GM12878 (cell line): ENCODE results near the gene ZNF621. TPM values are rescaled to one million over a fixed set of nuclear protein-coding genes. Genes with fewer than 3 reads are reported as not detected.
A peak's percentile ranks its signal among the peaks of the same experiment; 100 is the strongest.

Source experiments
- BACH1 ChIP-seq: fragments of 450-650 bp; IDR thresholded peaks from 2 replicates; pipeline ENCODE4 v1.6.1; 2017; ENCODE audit warnings: mild to moderate bottlenecking, borderline replicate concordance
- BCL11A ChIP-seq: IDR thresholded peaks from 2 replicates; pipeline ENCODE4 v1.6.1; 2011; ENCODE audit warnings: low read depth, low read length
- CREM ChIP-seq: IDR thresholded peaks from 2 replicates; pipeline ENCODE4 v1.6.1; 2014; ENCODE audit warnings: antibody characterized with exemption, low read depth
- JUND ChIP-seq: IDR thresholded peaks from 2 replicates; pipeline ENCODE4 v1.6.1; 2012; ENCODE audit warnings: low read depth, mild to moderate bottlenecking, low read length, improper control_type of control experiment, moderate library complexity
- KLF5 ChIP-seq: fragments of 450-650 bp; IDR thresholded peaks from 2 replicates; pipeline ENCODE4 v1.6.1; 2014; ENCODE audit warnings: mild to moderate bottlenecking; ENCODE audit not compliant: partially characterized antibody
- NBN ChIP-seq: fragments of 450-650 bp; IDR thresholded peaks from 2 replicates; pipeline ENCODE4 v1.6.1; 2016
- NFXL1 ChIP-seq: fragments of 450-650 bp; IDR thresholded peaks from 2 replicates; pipeline ENCODE4 v1.6.1; 2017; ENCODE audit warnings: antibody characterized with exemption, mild to moderate bottlenecking, borderline replicate concordance
- NFYB ChIP-seq: IDR thresholded peaks from 2 replicates; pipeline ENCODE4 v1.6.1; 2011; ENCODE audit warnings: low read depth, mild to moderate bottlenecking, low read length, improper control_type of control experiment, moderate library complexity; ENCODE audit not compliant: insufficient read depth
- NRF1 ChIP-seq: conservative IDR thresholded peaks from 2 replicates; pipeline ENCODE4 v1.6.1; 2011; ENCODE audit warnings: mild to moderate bottlenecking, low read depth, low read length, improper control_type of control experiment
- PAX5 ChIP-seq: IDR thresholded peaks from 2 replicates; pipeline ENCODE4 v1.6.1; 2011; ENCODE audit warnings: low read depth, low read length, borderline replicate concordance
- PML ChIP-seq: IDR thresholded peaks from 2 replicates; pipeline ENCODE4 v1.6.1; 2012; ENCODE audit warnings: low read length, inconsistent platforms
- POLR2A ChIP-seq: IDR thresholded peaks from 2 replicates; pipeline ENCODE4 v1.6.1; 2011; ENCODE audit warnings: low read depth, mild to moderate bottlenecking, low read length
- POLR2AphosphoS5 ChIP-seq: IDR thresholded peaks from 2 replicates; pipeline ENCODE4 v1.6.1; 2011; ENCODE audit warnings: mild to moderate bottlenecking, low read length, inconsistent platforms
- RB1 ChIP-seq: fragments of 450-650 bp; formaldehyde crosslinking; IDR thresholded peaks from 2 replicates; pipeline ENCODE4 v1.6.1; 2017; ENCODE audit warnings: mild to moderate bottlenecking, borderline replicate concordance
- SMAD5 ChIP-seq: IDR thresholded peaks from 2 replicates; pipeline ENCODE4 v1.6.1; 2016; ENCODE audit warnings: antibody characterized with exemption, low read depth
- SP1 ChIP-seq: IDR thresholded peaks from one replicate; pipeline ENCODE4 v1.6.1; 2011; ENCODE audit warnings: low read depth, low read length
- TAF1 ChIP-seq: IDR thresholded peaks from 2 replicates; pipeline ENCODE4 v1.6.1; 2011; ENCODE audit warnings: mild to moderate bottlenecking, low read depth, low read length, borderline replicate concordance
- TCF12 ChIP-seq: IDR thresholded peaks from 2 replicates; pipeline ENCODE4 v1.6.1; 2011; ENCODE audit warnings: low read depth, mild to moderate bottlenecking, low read length
- YY1 ChIP-seq: IDR thresholded peaks from 2 replicates; pipeline ENCODE4 v1.6.1; 2011; ENCODE audit warnings: low read depth, mild to moderate bottlenecking, low read length
- ZBED1 ChIP-seq: IDR thresholded peaks from 2 replicates; pipeline ENCODE4 v1.6.1; 2016; ENCODE audit warnings: borderline replicate concordance
- ZNF274 ChIP-seq: IDR thresholded peaks from one replicate; pipeline ENCODE4 v1.8.0; 2011; ENCODE audit not compliant: insufficient read length, insufficient read depth
- ZNF622 ChIP-seq: fragments of 450-650 bp; IDR thresholded peaks from 2 replicates; pipeline ENCODE4 v1.6.1; 2017; ENCODE audit warnings: mild to moderate bottlenecking, inconsistent platforms
- ZSCAN29 ChIP-seq: fragments of 450-650 bp; IDR thresholded peaks from 2 replicates; pipeline ENCODE4 v1.6.1; 2017; ENCODE audit warnings: mild to moderate bottlenecking, moderate library complexity
- polyA plus RNA-seq, 11 experiments: library from polyadenylated mRNA; depleted of rRNA in 4 of 11; unstranded in 6 of 11; stranded (reverse) in 5 of 11; fragments of >200 nt; fragmentation: Nextera tagmentation in 4 of 11; fragmentation: Illumina TruSeq in 1 of 11; extraction: Ambion mirVana in 4 of 11; extraction: Trizol in 1 of 11; gene quantifications; 1 replicate in 1 of 11; 2 replicates in 10 of 11; pipeline versions ENCODE4 v1.2.1 to v1.2.3, GENCODE V29; 2011 to 2016; ENCODE audit warnings: inconsistent platforms in 2 of 11, missing spikeins in 2 of 11, low read depth in 1 of 11
- total RNA-seq, 4 experiments: library from RNA; depleted of rRNA in 3 of 4; stranded (reverse); fragments of >200 nt in 3 of 4; fragmentation: Illumina TruSeq in 1 of 4; extraction: Trizol in 1 of 4; gene quantifications; 2 replicates each; pipeline versions ENCODE4 v1.2.1 to v1.2.3, GENCODE V29; 2013 to 2021
- TF ChIP-seq, protein P1 (sequence below): IDR thresholded peaks from 2 replicates; pipeline ENCODE4 v1.6.1; 2012; ENCODE audit warnings: improper control_type of control experiment, low read depth, low read length; ENCODE audit not compliant: insufficient replicate concordance
- TF ChIP-seq, protein P2 (sequence below): fragments of 450-650 bp; formaldehyde crosslinking; IDR thresholded peaks from 2 replicates; pipeline ENCODE4 v1.4.0; 2020; ENCODE audit warnings: mild to moderate bottlenecking, moderate library complexity

Gene ZNF621
- total and polyA plus RNA-seq, 10 of the 15 experiments (the other 5 are each of a cell fraction or from before 2014, with no cell fraction given), result 2.9 to 26.3 (median 11.9) TPM

DNA sequence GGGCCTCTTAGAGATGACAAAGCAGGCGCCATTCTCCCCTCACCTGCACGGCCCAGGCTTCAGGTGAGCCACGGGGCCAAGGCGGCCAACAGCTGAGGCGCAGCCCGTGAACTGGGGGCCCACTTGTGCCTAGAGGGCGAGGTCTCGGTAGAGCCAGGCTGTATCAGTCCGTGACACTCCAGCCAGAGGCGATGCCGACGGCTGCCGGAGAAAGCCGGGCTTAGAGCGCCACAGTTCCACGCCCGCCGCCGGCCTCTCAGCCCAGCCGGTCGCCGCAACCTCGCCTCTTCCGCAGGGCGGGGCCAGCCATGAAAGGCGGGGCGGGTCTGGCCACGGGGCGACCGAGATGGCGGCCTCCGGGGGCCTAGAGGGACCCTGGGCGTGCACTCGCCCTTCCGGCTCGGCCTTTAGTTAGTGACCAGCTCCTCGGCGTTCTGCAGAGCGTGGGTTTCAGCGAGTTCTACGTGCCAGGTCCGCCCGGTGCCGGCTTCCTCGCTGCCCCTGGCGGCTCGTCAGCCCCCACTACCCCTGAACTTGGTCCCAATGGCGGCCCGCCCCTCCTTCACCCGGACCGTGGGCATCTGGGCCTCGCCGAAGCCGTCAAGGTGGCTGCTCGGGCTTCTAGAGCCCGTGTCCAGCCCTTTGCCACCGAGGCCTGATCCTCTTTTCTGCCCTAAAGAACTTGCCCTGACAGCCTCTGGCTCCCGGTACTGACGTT, at the start of gene ZNF621 (continued):
- TF ChIP-seq, protein P1, sequence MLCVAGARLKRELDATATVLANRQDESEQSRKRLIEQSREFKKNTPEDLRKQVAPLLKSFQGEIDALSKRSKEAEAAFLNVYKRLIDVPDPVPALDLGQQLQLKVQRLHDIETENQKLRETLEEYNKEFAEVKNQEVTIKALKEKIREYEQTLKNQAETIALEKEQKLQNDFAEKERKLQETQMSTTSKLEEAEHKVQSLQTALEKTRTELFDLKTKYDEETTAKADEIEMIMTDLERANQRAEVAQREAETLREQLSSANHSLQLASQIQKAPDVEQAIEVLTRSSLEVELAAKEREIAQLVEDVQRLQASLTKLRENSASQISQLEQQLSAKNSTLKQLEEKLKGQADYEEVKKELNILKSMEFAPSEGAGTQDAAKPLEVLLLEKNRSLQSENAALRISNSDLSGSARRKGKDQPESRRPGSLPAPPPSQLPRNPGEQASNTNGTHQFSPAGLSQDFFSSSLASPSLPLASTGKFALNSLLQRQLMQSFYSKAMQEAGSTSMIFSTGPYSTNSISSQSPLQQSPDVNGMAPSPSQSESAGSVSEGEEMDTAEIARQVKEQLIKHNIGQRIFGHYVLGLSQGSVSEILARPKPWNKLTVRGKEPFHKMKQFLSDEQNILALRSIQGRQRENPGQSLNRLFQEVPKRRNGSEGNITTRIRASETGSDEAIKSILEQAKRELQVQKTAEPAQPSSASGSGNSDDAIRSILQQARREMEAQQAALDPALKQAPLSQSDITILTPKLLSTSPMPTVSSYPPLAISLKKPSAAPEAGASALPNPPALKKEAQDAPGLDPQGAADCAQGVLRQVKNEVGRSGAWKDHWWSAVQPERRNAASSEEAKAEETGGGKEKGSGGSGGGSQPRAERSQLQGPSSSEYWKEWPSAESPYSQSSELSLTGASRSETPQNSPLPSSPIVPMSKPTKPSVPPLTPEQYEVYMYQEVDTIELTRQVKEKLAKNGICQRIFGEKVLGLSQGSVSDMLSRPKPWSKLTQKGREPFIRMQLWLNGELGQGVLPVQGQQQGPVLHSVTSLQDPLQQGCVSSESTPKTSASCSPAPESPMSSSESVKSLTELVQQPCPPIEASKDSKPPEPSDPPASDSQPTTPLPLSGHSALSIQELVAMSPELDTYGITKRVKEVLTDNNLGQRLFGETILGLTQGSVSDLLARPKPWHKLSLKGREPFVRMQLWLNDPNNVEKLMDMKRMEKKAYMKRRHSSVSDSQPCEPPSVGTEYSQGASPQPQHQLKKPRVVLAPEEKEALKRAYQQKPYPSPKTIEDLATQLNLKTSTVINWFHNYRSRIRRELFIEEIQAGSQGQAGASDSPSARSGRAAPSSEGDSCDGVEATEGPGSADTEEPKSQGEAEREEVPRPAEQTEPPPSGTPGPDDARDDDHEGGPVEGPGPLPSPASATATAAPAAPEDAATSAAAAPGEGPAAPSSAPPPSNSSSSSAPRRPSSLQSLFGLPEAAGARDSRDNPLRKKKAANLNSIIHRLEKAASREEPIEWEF, result no peak
- TF ChIP-seq NRF1 (no peak), PAX5 (no peak), ZNF622 (no peak), PML (no peak; the same call in none of the 2 replicates), RB1 (peak; percentile 54; the same call in 1 of the 2 replicates), CREM (peak; percentile 31; the same call in 1 of the 2 replicates), ZNF274 (no peak), ZBED1 (no peak), SP1 (peak; percentile 32), NFXL1 (no peak), KLF5 (peak; percentile 23), ZSCAN29 (no peak), NBN (0 out of 2 replicates have a peak, but pooled peaks have one; percentile 66), JUND (no peak), SMAD5 (peak; percentile 60; the same call in 1 of the 2 replicates), BCL11A (peak; percentile 32; the same call in 1 of the 2 replicates), POLR2AphosphoS5 (peak; percentile 93), BACH1 (peak; percentile 57), TCF12 (0 out of 2 replicates have a peak, but pooled peaks have one; percentile 3), NFYB (no peak), POLR2A (peak; percentile 98), YY1 (peak; percentile 95), TAF1 (peak; percentile 93)
- TF ChIP-seq, protein P2, sequence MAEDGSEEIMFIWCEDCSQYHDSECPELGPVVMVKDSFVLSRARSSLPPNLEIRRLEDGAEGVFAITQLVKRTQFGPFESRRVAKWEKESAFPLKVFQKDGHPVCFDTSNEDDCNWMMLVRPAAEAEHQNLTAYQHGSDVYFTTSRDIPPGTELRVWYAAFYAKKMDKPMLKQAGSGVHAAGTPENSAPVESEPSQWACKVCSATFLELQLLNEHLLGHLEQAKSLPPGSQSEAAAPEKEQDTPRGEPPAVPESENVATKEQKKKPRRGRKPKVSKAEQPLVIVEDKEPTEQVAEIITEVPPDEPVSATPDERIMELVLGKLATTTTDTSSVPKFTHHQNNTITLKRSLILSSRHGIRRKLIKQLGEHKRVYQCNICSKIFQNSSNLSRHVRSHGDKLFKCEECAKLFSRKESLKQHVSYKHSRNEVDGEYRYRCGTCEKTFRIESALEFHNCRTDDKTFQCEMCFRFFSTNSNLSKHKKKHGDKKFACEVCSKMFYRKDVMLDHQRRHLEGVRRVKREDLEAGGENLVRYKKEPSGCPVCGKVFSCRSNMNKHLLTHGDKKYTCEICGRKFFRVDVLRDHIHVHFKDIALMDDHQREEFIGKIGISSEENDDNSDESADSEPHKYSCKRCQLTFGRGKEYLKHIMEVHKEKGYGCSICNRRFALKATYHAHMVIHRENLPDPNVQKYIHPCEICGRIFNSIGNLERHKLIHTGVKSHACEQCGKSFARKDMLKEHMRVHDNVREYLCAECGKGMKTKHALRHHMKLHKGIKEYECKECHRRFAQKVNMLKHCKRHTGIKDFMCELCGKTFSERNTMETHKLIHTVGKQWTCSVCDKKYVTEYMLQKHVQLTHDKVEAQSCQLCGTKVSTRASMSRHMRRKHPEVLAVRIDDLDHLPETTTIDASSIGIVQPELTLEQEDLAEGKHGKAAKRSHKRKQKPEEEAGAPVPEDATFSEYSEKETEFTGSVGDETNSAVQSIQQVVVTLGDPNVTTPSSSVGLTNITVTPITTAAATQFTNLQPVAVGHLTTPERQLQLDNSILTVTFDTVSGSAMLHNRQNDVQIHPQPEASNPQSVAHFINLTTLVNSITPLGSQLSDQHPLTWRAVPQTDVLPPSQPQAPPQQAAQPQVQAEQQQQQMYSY (CRISPR knock-in tag), result no peak
